ENCODE measurements around the gene ROBO4. TPM values are rescaled to one million over a fixed set of nuclear protein-coding genes. Genes with fewer than 3 reads are reported as not detected.

The ROBO4 gene
- total RNA-seq, 1 experiment from 2014 or later = 10.6 TPM

DNA sequence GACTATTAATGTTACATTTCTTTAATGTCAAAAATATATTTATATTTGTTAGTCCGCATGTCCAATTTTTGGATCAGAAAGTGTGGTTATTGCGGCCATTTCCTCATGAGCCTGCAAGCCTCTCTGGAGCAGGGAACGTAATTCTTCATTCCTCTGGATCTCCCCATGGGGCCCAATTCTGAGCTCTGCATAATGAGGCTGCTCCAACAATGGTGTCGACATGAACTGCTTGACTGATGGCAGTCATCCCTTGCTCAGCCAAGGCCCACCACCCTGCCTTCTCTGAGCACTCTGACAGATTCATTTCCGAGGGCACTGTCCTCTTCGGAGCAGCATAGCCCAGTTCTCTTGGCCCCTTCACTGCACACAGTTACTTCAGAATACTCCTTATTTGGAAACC, 41.3 kb upstream of the ROBO4 start:
- no peak overlapping the region for H3K4me3 Mint-ChIP-seq (ENCODE audit: unreplicated experiment)
- CTCF ChIA-PET = no interaction called here
- H3K27me3 Mint-ChIP-seq (ENCODE audit: insufficient read depth, unreplicated experiment) = no peaks in the 10 kb centered on the region
- intact Hi-C loops (cut with micrococcal nuclease) = no loop called here
- H3K27ac Mint-ChIP-seq (ENCODE audit: low read depth, unreplicated experiment) = no peak overlapping the region
- no peak for DNase-seq (ENCODE audit: unreplicated experiment)
- TF ChIP-seq, protein P1, sequence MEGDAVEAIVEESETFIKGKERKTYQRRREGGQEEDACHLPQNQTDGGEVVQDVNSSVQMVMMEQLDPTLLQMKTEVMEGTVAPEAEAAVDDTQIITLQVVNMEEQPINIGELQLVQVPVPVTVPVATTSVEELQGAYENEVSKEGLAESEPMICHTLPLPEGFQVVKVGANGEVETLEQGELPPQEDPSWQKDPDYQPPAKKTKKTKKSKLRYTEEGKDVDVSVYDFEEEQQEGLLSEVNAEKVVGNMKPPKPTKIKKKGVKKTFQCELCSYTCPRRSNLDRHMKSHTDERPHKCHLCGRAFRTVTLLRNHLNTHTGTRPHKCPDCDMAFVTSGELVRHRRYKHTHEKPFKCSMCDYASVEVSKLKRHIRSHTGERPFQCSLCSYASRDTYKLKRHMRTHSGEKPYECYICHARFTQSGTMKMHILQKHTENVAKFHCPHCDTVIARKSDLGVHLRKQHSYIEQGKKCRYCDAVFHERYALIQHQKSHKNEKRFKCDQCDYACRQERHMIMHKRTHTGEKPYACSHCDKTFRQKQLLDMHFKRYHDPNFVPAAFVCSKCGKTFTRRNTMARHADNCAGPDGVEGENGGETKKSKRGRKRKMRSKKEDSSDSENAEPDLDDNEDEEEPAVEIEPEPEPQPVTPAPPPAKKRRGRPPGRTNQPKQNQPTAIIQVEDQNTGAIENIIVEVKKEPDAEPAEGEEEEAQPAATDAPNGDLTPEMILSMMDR (IDR thresholded peaks at IDR 0.05; ENCODE audit: unreplicated experiment) = no peak
- H3K4me1 Mint-ChIP-seq (ENCODE audit: insufficient read depth, unreplicated experiment) = no peaks in the 10 kb centered on the region
- POLR2A ChIA-PET = interaction anchor here (0.6 to 1.6 kb wide), 2 partner anchors 14 to 183 kb away, joined by 3 to 5 read pairs; no protein-coding TSS in a partner anchor
- H3K9me3 Mint-ChIP-seq (ENCODE audit: unreplicated experiment) = no peaks in the 10 kb centered on the region
- no peaks in the 10 kb centered on the region for H3K36me3 Mint-ChIP-seq (ENCODE audit: insufficient read depth, unreplicated experiment)
- BruUV-seq (replicated peaks) = no TSS peak

GRCh38 chr11:124938206-124938765, 40.6 kb upstream of the ROBO4 start:
- TF ChIP-seq, protein P1 (IDR thresholded peaks at IDR 0.05; ENCODE audit: unreplicated experiment) = no peak
- DNase-seq (ENCODE audit: unreplicated experiment) = no peak
- BruUV-seq (replicated peaks) = no TSS peak
- POLR2A ChIA-PET = interaction anchor here (1.1 to 1.6 kb wide), 2 partner anchors 14 to 15 kb away, joined by 3 to 5 read pairs; no protein-coding TSS in a partner anchor
- Mint-ChIP-seq H3K9me3 (ENCODE audit: unreplicated experiment) (no peaks in the 10 kb centered on the region), H3K4me1 (ENCODE audit: insufficient read depth, unreplicated experiment) (no peaks in the 10 kb centered on the region), H3K36me3 (ENCODE audit: insufficient read depth, unreplicated experiment) (no peaks in the 10 kb centered on the region), H3K27ac (ENCODE audit: low read depth, unreplicated experiment) (no peak overlapping the region), H3K27me3 (ENCODE audit: insufficient read depth, unreplicated experiment) (no peaks in the 10 kb centered on the region), H3K4me3 (ENCODE audit: unreplicated experiment) (no peak overlapping the region)
- intact Hi-C loops (cut with micrococcal nuclease) = no loop called here
- CTCF ChIA-PET = interaction anchor here (0.7 to 1.2 kb wide), 2 partner anchors 12 to 102 kb away, joined by 3 to 7 read pairs; no protein-coding TSS in a partner anchor

DNA sequence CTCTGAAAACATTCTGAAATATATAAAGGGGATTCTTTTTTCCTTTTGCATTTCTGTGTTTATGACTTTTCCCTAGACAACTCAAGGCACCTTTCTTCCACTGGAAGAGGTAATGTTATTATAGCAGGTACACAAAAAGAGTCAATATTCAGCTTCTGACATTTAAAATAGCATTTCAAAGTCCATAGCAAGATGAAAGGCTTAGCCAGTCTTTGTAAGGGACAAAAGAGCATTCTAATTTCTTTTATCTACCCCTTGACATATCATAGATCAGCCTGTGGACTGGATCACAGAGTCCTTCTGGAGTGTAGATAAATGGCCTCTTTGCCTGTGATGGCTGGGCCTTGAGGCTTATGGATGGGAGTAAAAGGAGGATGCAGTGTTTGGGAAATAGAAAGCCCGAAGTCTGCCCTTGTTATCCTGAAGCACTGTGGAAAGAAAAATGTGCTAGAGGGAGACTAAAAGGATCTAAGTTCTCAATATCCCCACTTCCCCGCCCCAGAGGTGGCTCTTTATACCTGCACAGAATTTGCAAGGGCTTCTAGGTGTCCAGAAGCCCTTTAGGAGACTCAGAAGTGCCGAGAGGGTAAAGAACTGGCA, 39.8 kb upstream of the ROBO4 start:
- H3K36me3 Mint-ChIP-seq (ENCODE audit: insufficient read depth, unreplicated experiment) = no peaks in the 10 kb centered on the region
- ChIA-PET POLR2A (interaction anchor here (0.8 to 1.6 kb wide), 3 partner anchors 13 to 236 kb away, joined by 3 to 5 read pairs (median 3); no protein-coding TSS in a partner anchor), CTCF (interaction anchor here (0.7 to 1.2 kb wide), 2 partner anchors 13 to 101 kb away, joined by 3 to 7 read pairs; no protein-coding TSS in a partner anchor)
- H3K9me3 Mint-ChIP-seq (ENCODE audit: unreplicated experiment) = no peaks in the 10 kb centered on the region
- intact Hi-C loops (cut with micrococcal nuclease) = no loop called here
- BruUV-seq (replicated peaks) = no TSS peak
- H3K27me3 Mint-ChIP-seq (ENCODE audit: insufficient read depth, unreplicated experiment) = no peaks in the 10 kb centered on the region
- H3K4me3 Mint-ChIP-seq (ENCODE audit: unreplicated experiment) = no peak overlapping the region
- no peak for DNase-seq (ENCODE audit: unreplicated experiment)
- TF ChIP-seq, protein P1 (IDR thresholded peaks at IDR 0.05; ENCODE audit: unreplicated experiment) = no peak
- H3K4me1 Mint-ChIP-seq (ENCODE audit: insufficient read depth, unreplicated experiment) = no peaks in the 10 kb centered on the region
- H3K27ac Mint-ChIP-seq (ENCODE audit: low read depth, unreplicated experiment) = no peak overlapping the region

Measured in MCF 10A (cell line).